GM12878 (cell line): ENCODE results near the gene ANAPC2. TPM values are rescaled to one million over a fixed set of nuclear protein-coding genes. Genes with fewer than 3 reads are reported as not detected.

Experiments used
- ATAC-seq: fragments of 200-7000 bp; cut with Tn5 transposase; 3 replicates; pipeline ENCODE4 v1.9.1; 2020; ENCODE audit warnings: mild to moderate bottlenecking, moderate library complexity
- BruUV-seq: library from RNA; stranded (reverse); fragments of 400-500 nt; replicated peaks from 2 replicates; lab custom pipeline; 2021; lab: Mats Ljungman, UMichigan
- CTCF ChIA-PET: fragments of 300-600 bp; sonication (Branson Sonifier 250); formaldehyde crosslinking; extraction: SDS; loops from one replicate; lab custom pipeline; 2021; ENCODE audit warnings: inconsistent platforms; lab: Yijun Ruan, JAX
- POLR2A ChIA-PET: fragments of 350-600 bp; formaldehyde crosslinking; extraction: SDS; loops from one replicate; lab custom pipeline; 2021; ENCODE audit warnings: inconsistent platforms; lab: Charles Lee
- RAD21 ChIA-PET: fragments of 300-600 bp; sonication (Branson Sonifier 250); formaldehyde crosslinking; loops from one replicate; lab custom pipeline; 2023; ENCODE audit warnings: antibody characterized with exemption; ENCODE audit not compliant: unreplicated experiment; lab: Charles Lee
- SMC1A ChIA-PET: fragments of 300-600 bp; sonication (Branson Sonifier 250); formaldehyde crosslinking; loops from one replicate; lab custom pipeline; 2023; ENCODE audit not compliant: unreplicated experiment, uncharacterized antibody; lab: Charles Lee
- DNase-seq: peaks from one replicate; pipeline ENCODE4 v3.0.0-alpha.2; 2011; ENCODE audit warnings: low read depth, low spot score
- FAIRE-seq: peaks from 3 replicates; lab custom pipeline; 2011; peaks lifted over from hg19 to GRCh38; lab: Jason Lieb, UNC
- H2AFZ ChIP-seq: 2 replicates; pipeline ENCODE4 v1.6.0; 2011; ENCODE audit warnings: low read depth, low read length, control low read depth; ENCODE audit not compliant: control insufficient read depth
- H3K27ac ChIP-seq: 2 replicates; pipeline ENCODE4 v1.5.1; 2011; ENCODE audit warnings: control low read depth; ENCODE audit not compliant: control insufficient read depth, insufficient read depth
- H3K27me3 ChIP-seq, 2 experiments: replicated peaks in 1 of 2; 2 replicates each; pipeline versions ENCODE4 v1.6.0 to v1.6.1; 2011; ENCODE audit warnings: low read length in 1 of 2; ENCODE audit not compliant: control insufficient read depth in 2 of 2, insufficient read depth in 2 of 2
- H3K36me3 ChIP-seq, 2 experiments: 2 replicates each; pipeline ENCODE4 v1.5.1; 2011; ENCODE audit warnings: low read length in 1 of 2; ENCODE audit not compliant: control insufficient read depth in 2 of 2, insufficient read depth in 2 of 2
- H3K4me1 ChIP-seq: 2 replicates; pipeline ENCODE4 v1.6.1; 2011; ENCODE audit warnings: mild to moderate bottlenecking, low read length, moderate library complexity, mixed read lengths; ENCODE audit not compliant: control insufficient read depth, insufficient read depth
- H3K4me2 ChIP-seq: 2 replicates; pipeline ENCODE4 v1.6.0; 2011; ENCODE audit warnings: control low read depth; ENCODE audit not compliant: control insufficient read depth, insufficient read depth
- H3K4me3 ChIP-seq: fragments of 200-600 bp; sonication (generic); 2 replicates; pipeline ENCODE4 v1.5.1; 2016
- H3K79me2 ChIP-seq: 2 replicates; pipeline ENCODE4 v1.6.0; 2011; ENCODE audit warnings: low read length; ENCODE audit not compliant: control insufficient read depth, insufficient read depth
- H3K9ac ChIP-seq: 2 replicates; pipeline ENCODE4 v1.8.0; 2011; ENCODE audit warnings: low read length, control low read depth, mixed read lengths; ENCODE audit not compliant: control insufficient read depth, insufficient read depth
- H3K9me3 ChIP-seq: replicated peaks from 3 replicates; pipeline ENCODE4 v1.5.1; 2011; ENCODE audit warnings: mild to moderate bottlenecking, low read length; ENCODE audit not compliant: control insufficient read depth, insufficient read depth
- H4K20me1 ChIP-seq: 2 replicates; pipeline ENCODE4 v1.6.0; 2011; ENCODE audit not compliant: control insufficient read depth, insufficient read depth
- BACH1 ChIP-seq: fragments of 450-650 bp; IDR thresholded peaks from 2 replicates; pipeline ENCODE4 v1.6.1; 2017; ENCODE audit warnings: mild to moderate bottlenecking, borderline replicate concordance
- CHD1 ChIP-seq: IDR thresholded peaks from 2 replicates; pipeline ENCODE4 v1.6.1; 2012; ENCODE audit warnings: low read depth, low read length, improper control_type of control experiment
- CHD2 ChIP-seq: IDR thresholded peaks from 2 replicates; pipeline ENCODE4 v1.6.1; 2011; ENCODE audit warnings: low read depth, low read length, improper control_type of control experiment, borderline replicate concordance
- DPF2 ChIP-seq: fragments of 450-650 bp; IDR thresholded peaks from 2 replicates; pipeline ENCODE4 v1.6.1; 2017; ENCODE audit warnings: mild to moderate bottlenecking
- GATAD2B ChIP-seq: fragments of 450-650 bp; conservative IDR thresholded peaks from 2 replicates; pipeline ENCODE4 v1.6.1; 2017; ENCODE audit warnings: low read depth, mild to moderate bottlenecking, moderate library complexity
- IRF3 ChIP-seq: fragments of 450-650 bp; IDR thresholded peaks from 2 replicates; pipeline ENCODE4 v1.6.1; 2014; ENCODE audit warnings: mild to moderate bottlenecking
- NR2F1 ChIP-seq: fragments of 450-650 bp; conservative IDR thresholded peaks from 2 replicates; pipeline ENCODE4 v1.6.1; 2017; ENCODE audit warnings: mild to moderate bottlenecking
- POLR2AphosphoS2 ChIP-seq: IDR thresholded peaks from 2 replicates; pipeline ENCODE4 v1.6.1; 2011; ENCODE audit warnings: low read depth, mild to moderate bottlenecking, low read length, improper control_type of control experiment, moderate library complexity
- PRDM15 ChIP-seq: fragments of 450-650 bp; formaldehyde crosslinking; IDR thresholded peaks from 2 replicates; pipeline ENCODE4 v1.4.0; 2020; ENCODE audit warnings: mild to moderate bottlenecking, moderate library complexity
- SIN3A ChIP-seq: IDR thresholded peaks from 2 replicates; pipeline ENCODE4 v1.6.1; 2012; ENCODE audit warnings: low read depth, low read length, improper control_type of control experiment
- SMAD5 ChIP-seq: IDR thresholded peaks from 2 replicates; pipeline ENCODE4 v1.6.1; 2016; ENCODE audit warnings: antibody characterized with exemption, low read depth
- SUZ12 ChIP-seq: fragments of 200-600 bp; sonication (generic); IDR thresholded peaks from one replicate; pipeline ENCODE4 v1.6.1; 2018; ENCODE audit warnings: antibody characterized with exemption, mild to moderate bottlenecking; ENCODE audit not compliant: unreplicated experiment
- TBL1XR1 ChIP-seq: IDR thresholded peaks from 2 replicates; pipeline ENCODE4 v1.6.1; 2012; ENCODE audit warnings: low read depth, low read length, improper control_type of control experiment
- ZNF687 ChIP-seq: fragments of 450-650 bp; IDR thresholded peaks from 2 replicates; pipeline ENCODE4 v1.6.1; 2017; ENCODE audit warnings: mild to moderate bottlenecking, moderate library complexity
- WGBS: methylation state at CpG from one replicate; pipeline ENCODE4 v1.1.6; 2016; ENCODE audit warnings: low lambda C conversion rate; ENCODE audit not compliant: insufficient replicate concordance, insufficient coverage; ENCODE audit errors: missing lambda C conversion rate; 5-methylcytosine and 5-hydroxymethylcytosine counted together
- in situ Hi-C: fragments of 300-500 bp; cut with MboI; formaldehyde crosslinking; loops from 9 replicates; pipeline ENCODE4 v1.14.3; 2018; ENCODE audit warnings: mixed read lengths
- intact Hi-C: fragments of 100-400 bp; cut with micrococcal nuclease; formaldehyde crosslinking; loops from one replicate; pipeline ENCODE4 v1.14.2; 2022; ENCODE audit not compliant: unreplicated experiment
- polyA plus RNA-seq, 11 experiments: library from polyadenylated mRNA; depleted of rRNA in 4 of 11; unstranded in 6 of 11; stranded (reverse) in 5 of 11; fragments of >200 nt; fragmentation: Nextera tagmentation in 4 of 11; fragmentation: Illumina TruSeq in 1 of 11; extraction: Ambion mirVana in 4 of 11; extraction: Trizol in 1 of 11; gene quantifications; 1 replicate in 1 of 11; 2 replicates in 10 of 11; pipeline versions ENCODE4 v1.2.1 to v1.2.3, GENCODE V29; 2011 to 2016; ENCODE audit warnings: inconsistent platforms in 2 of 11, missing spikeins in 2 of 11, low read depth in 1 of 11
- total RNA-seq, 4 experiments: library from RNA; depleted of rRNA in 3 of 4; stranded (reverse); fragments of >200 nt in 3 of 4; fragmentation: Illumina TruSeq in 1 of 4; extraction: Trizol in 1 of 4; gene quantifications; 2 replicates each; pipeline versions ENCODE4 v1.2.1 to v1.2.3, GENCODE V29; 2013 to 2021

ANAPC2 gene
- total and polyA plus RNA-seq, 10 of the 15 experiments (the other 5 are each of a cell fraction or from before 2014, with no cell fraction given): 0.03 to 65.2 (median 20.5) TPM

GRCh38 chr9:137130176-137130755 lies 58.1 kb downstream of the ANAPC2 start:
- POLR2A ChIA-PET: interaction anchor here (0.6 to 7.7 kb wide), 18 partner anchors 10 to 321 kb away, joined by 3 to 166 read pairs (median 6); partner anchors contain the start of genes LRRC26, MAN1B1, RNF208 and TMEM210
- FAIRE-seq: no peak

More at GRCh38 chr9:137130176-137130755, 58.1 kb downstream of the ANAPC2 start:
- Histone ChIP-seq H4K20me1 (no peaks in the 10 kb centered on the region), H3K79me2 (peaks cover 35% of the 10 kb centered on the region), H3K36me3 (no peaks in the 10 kb centered on the region), H2AFZ (peak overlapping the region; percentile 88), H3K9me3 (no peaks in the 10 kb centered on the region), H3K4me1 (peaks cover 8% of the 10 kb centered on the region), H3K4me2 (peak overlapping the region; percentile 92), H3K4me3 (peak overlapping the region; percentile 72), H3K27ac (peak overlapping the region; percentile 82), H3K9ac (peak overlapping the region; percentile 58), H3K27me3 (no peaks in the 10 kb centered on the region)
- TF ChIP-seq PRDM15 (no peak), CHD2 (no peak), NR2F1 (peak; percentile 61; the same call in 1 of the 2 replicates), SUZ12 (no peak), IRF3 (no peak), SIN3A (no peak), SMAD5 (no peak), TBL1XR1 (no peak), POLR2AphosphoS2 (no peak), CHD1 (no peak), ZNF687 (no peak), GATAD2B (0 out of 2 replicates have a peak, but pooled peaks have one; percentile 9), DPF2 (peak; percentile 58; the same call in 1 of the 2 replicates), BACH1 (peak; percentile 13; the same call in 1 of the 2 replicates)
- ChIA-PET RAD21 (interaction anchor here (1.3 to 3.6 kb wide), 5 partner anchors 21 to 95 kb away, joined by 3 to 54 read pairs (median 7); partner anchors contain the start of genes ANAPC2, CYSRT1 and SSNA1), SMC1A (interaction anchor here (0.7 to 2.8 kb wide), 6 partner anchors 8 to 340 kb away, joined by 3 to 28 read pairs (median 4); no protein-coding TSS in a partner anchor), CTCF (interaction anchor here (0.8 to 4.7 kb wide), 10 partner anchors 8 to 106 kb away, joined by 3 to 20 read pairs (median 4); partner anchors contain the start of genes GRIN1, MAN1B1 and SSNA1)
- intact Hi-C loops: no loop called here
- TSS peak; percentile 66 for BruUV-seq
- DNase-seq: no peak
- peak; percentile 37 for ATAC-seq
- in situ Hi-C loops: no loop called here
- 2% methylated on average over 57 of the region's 58 CpGs for WGBS
